ENCODE measurements around the gene SIK2.

DNA sequence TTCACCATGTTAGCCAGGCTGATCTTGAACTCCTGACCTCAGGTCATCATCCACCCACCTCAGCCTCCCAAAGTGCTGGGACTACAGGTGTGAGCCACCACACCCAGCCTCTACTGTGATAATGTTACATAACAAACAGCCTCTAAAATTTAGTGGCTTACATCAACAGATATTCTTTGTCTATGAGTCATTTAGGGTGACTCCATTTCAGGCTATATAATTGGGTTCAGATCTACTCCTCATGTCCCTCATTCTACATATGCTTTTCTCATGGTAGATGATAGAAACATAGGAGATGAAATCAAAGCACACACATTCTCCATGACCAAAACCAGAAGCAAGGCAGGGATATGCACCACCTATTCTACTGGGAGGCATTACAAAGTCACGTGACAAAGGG is 72.7 kb downstream of the SIK2 start:
- TF ChIP-seq, protein P1, sequence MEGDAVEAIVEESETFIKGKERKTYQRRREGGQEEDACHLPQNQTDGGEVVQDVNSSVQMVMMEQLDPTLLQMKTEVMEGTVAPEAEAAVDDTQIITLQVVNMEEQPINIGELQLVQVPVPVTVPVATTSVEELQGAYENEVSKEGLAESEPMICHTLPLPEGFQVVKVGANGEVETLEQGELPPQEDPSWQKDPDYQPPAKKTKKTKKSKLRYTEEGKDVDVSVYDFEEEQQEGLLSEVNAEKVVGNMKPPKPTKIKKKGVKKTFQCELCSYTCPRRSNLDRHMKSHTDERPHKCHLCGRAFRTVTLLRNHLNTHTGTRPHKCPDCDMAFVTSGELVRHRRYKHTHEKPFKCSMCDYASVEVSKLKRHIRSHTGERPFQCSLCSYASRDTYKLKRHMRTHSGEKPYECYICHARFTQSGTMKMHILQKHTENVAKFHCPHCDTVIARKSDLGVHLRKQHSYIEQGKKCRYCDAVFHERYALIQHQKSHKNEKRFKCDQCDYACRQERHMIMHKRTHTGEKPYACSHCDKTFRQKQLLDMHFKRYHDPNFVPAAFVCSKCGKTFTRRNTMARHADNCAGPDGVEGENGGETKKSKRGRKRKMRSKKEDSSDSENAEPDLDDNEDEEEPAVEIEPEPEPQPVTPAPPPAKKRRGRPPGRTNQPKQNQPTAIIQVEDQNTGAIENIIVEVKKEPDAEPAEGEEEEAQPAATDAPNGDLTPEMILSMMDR (IDR thresholded peaks at IDR 0.05) = no peak
- TF ChIP-seq POLR2A (IDR thresholded peaks at IDR 0.05) = no peak

All from thyroid gland (tissue), 4 donors.